ENCODE results near the gene NPAS3.

GRCh38 chr14:33773205-33774030 lies 834.7 kb downstream of the NPAS3 start:
- TF ChIP-seq POLR2A (IDR thresholded peaks at IDR 0.05) (no peak), CTCF (IDR thresholded peaks at IDR 0.05) (no peak)
